Measurements from ENCODE around the gene LGALS16.
A peak's percentile ranks its signal among the peaks of the same experiment; 100 is the strongest.

LGALS16 gene

GRCh38 chr19:39695759-39696158, 40.0 kb downstream of the LGALS16 start:
- TF ChIP-seq, protein P1, sequence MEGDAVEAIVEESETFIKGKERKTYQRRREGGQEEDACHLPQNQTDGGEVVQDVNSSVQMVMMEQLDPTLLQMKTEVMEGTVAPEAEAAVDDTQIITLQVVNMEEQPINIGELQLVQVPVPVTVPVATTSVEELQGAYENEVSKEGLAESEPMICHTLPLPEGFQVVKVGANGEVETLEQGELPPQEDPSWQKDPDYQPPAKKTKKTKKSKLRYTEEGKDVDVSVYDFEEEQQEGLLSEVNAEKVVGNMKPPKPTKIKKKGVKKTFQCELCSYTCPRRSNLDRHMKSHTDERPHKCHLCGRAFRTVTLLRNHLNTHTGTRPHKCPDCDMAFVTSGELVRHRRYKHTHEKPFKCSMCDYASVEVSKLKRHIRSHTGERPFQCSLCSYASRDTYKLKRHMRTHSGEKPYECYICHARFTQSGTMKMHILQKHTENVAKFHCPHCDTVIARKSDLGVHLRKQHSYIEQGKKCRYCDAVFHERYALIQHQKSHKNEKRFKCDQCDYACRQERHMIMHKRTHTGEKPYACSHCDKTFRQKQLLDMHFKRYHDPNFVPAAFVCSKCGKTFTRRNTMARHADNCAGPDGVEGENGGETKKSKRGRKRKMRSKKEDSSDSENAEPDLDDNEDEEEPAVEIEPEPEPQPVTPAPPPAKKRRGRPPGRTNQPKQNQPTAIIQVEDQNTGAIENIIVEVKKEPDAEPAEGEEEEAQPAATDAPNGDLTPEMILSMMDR (IDR thresholded peaks at IDR 0.05; ENCODE audit: extremely low read depth, insufficient read depth, missing control alignments): no peak
- in situ Hi-C loops (cut with MboI; ENCODE audit: low pct_unique_long_range_greater_than_20kb, low sequenced_read_pairs, unreplicated experiment): no loop called here
- DNase-seq (ENCODE audit: low spot score): no peak

DNA sequence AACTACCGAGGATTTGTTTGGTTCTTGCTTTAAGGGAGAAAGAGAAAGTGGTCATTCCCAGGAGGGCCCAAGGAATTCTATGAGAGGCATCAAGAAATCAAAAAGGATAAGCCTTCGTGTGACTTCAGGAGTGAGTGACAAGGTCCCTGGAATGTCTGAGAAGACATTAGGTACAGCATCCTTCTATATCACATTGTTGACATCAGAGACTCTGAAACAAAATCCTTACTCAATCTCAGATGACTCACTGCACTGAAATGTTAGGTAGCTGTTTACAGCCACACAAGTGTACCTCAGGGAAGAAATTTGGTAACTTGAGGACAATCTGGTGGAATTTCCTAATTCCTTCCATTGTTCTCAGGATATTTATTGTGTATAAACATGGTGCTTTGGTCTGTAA, 40.7 kb downstream of the LGALS16 start:
- TF ChIP-seq, protein P1 (IDR thresholded peaks at IDR 0.05; ENCODE audit: extremely low read depth, insufficient read depth, missing control alignments): no peak
- in situ Hi-C loops (cut with MboI; ENCODE audit: low pct_unique_long_range_greater_than_20kb, low sequenced_read_pairs, unreplicated experiment): no loop called here
- DNase-seq (ENCODE audit: low spot score): no peak

DNA sequence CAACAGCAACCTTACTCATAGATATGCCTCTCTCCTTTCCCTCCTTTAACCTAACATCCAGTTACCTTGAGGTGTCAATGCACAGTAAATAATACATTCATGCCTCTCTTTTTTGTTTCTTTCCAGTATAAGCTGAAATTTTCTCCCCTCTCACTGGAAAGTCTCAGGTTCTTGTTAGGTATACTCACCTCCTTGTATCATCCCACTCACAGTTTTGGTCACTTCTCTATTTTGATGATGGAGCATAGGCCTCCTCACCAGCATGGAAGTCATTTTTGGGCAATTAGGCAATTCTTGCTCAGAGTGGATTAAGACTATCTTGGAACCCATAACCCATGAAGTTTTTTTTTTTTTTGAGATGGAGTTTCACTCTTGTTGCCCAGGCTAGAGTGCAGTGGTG, 42.8 kb downstream of the LGALS16 start:
- TF ChIP-seq, protein P1 (IDR thresholded peaks at IDR 0.05; ENCODE audit: extremely low read depth, insufficient read depth, missing control alignments): no peak
- DNase-seq (ENCODE audit: low spot score): no peak
- in situ Hi-C loops (cut with MboI; ENCODE audit: low pct_unique_long_range_greater_than_20kb, low sequenced_read_pairs, unreplicated experiment): no loop called here

DNA sequence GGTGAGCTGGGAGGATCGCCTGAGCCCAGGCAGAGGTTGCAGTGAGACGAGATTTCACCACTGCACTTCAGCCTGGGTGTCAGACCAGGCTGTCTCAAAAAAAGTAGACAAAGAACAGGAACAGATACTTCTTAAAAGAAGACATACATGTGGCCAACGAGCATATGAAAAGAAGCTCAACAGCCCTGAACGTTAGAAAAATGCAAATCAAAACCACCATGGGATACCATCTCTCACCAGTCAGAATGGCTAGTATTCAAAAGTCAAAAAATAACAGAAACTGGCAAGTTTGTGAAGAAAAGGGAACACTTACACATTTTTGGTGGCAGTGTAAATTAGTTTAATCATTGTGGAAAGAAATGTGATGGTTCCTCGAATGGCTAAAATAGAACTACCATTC, 45.6 kb downstream of the LGALS16 start:
- TF ChIP-seq, protein P1 (IDR thresholded peaks at IDR 0.05; ENCODE audit: extremely low read depth, insufficient read depth, missing control alignments): no peak
- no peak for DNase-seq (ENCODE audit: low spot score)
- in situ Hi-C loops (cut with MboI; ENCODE audit: low pct_unique_long_range_greater_than_20kb, low sequenced_read_pairs, unreplicated experiment): no loop called here

GRCh38 chr19:39704181-39705044, 48.7 kb downstream of the LGALS16 start, which contains the start of gene LGALS14:
LGALS14 (plus strand) TSS chr19:39704481; CDS start chr19:39704529, 48 bp downstream.
- peak; percentile 15 for DNase-seq (ENCODE audit: low spot score)
- TF ChIP-seq, protein P1 (IDR thresholded peaks at IDR 0.05; ENCODE audit: extremely low read depth, insufficient read depth, missing control alignments): no peak
- in situ Hi-C loops (cut with MboI; ENCODE audit: low pct_unique_long_range_greater_than_20kb, low sequenced_read_pairs, unreplicated experiment): no loop called here

GRCh38 chr19:39705578-39706188, 50.0 kb downstream of the LGALS16 start:
- TF ChIP-seq, protein P1 (IDR thresholded peaks at IDR 0.05; ENCODE audit: extremely low read depth, insufficient read depth, missing control alignments): no peak
- in situ Hi-C loops (cut with MboI; ENCODE audit: low pct_unique_long_range_greater_than_20kb, low sequenced_read_pairs, unreplicated experiment): no loop called here
- DNase-seq (ENCODE audit: low spot score): no peak

All from GM13977 (cell line).